Endometrial microvascular endothelial cells (primary cell): ENCODE results near the gene KRT77. TPM values are rescaled to one million over a fixed set of nuclear protein-coding genes. Genes with fewer than 3 reads are reported as not detected.

ENCODE experiments used
- in situ Hi-C: cut with HindIII; loops from 2 replicates; pipeline ENCODE4 v1.10.0; 2017; ENCODE audit warnings: low sequenced_read_pairs, low pct_unique_long_range_greater_than_20kb; ENCODE audit errors: inconsistent ontology term
- total RNA-seq: library from RNA; depleted of rRNA; stranded (reverse); fragments of >200 nt; gene quantifications from one replicate; pipeline ENCODE4 v1.2.3, GENCODE V29; 2015; ENCODE audit errors: inconsistent ontology term

KRT77 gene
- total RNA-seq, 1 donor from 2014 or later: not detected

DNA sequence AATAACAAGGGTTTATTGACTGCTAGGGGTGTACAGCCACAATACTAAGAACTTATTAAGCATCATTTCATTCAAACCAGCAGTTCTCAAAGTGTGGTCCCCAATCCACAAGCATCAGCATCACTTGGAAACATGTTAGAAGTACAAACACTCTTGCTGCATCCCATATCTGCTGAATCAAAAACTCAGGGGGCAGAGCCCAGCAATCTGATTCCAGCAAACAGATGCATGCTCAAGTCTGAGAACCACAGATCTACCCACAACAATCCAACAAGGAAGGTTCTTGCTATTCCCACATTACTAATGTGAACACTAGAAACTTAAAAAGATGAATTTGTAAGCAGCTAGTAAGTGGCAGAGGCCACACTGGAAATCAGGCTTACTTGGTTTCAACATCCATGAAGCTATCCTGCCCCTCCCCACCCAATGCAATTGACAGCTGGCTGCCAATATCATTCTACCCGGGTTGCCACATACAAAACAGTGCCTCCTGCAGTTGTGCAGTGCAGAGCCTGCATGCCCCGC lies 6.2 kb downstream of the KRT77 start:
- in situ Hi-C loops: no loop called here

DNA sequence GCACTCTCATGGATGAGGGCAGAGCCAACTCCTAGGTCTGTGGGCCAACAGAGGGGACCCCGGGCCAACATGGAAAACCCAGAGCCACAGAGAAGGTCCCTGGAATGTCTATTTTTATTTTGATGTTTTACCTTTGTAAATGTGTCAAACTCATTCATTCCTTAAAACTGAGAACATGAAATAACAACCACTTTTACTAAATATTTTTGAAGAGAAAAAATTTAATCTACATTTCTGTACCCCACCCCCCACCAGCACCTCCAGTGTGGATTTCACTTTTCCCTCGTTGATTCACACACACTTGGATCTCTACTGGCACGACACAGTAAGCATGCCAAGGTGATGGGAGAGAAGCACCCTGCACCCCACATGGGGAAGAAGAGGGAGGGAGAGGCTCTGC lies 6.7 kb downstream of the KRT77 start:
- in situ Hi-C loops: no loop called here

DNA sequence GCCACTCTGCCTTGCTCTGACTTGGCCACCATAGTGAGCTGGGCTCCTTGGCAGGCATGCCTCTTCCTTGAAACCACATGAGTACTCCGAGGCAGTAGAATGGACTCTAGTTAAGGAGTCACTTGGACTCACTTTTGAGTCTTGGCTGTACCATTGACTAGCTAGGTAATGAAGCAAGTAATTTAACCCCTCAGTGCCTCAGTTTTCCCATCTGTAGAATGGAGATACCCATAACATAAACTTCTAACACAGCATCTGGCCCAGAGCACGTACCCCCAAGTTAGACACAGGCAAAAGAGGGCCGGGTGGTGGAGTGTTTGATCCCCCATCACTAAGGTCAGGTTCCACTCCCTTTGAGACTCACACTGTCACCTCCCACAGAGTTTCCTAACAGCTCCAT lies 8.3 kb downstream of the KRT77 start:
- in situ Hi-C loops: no loop called here

DNA sequence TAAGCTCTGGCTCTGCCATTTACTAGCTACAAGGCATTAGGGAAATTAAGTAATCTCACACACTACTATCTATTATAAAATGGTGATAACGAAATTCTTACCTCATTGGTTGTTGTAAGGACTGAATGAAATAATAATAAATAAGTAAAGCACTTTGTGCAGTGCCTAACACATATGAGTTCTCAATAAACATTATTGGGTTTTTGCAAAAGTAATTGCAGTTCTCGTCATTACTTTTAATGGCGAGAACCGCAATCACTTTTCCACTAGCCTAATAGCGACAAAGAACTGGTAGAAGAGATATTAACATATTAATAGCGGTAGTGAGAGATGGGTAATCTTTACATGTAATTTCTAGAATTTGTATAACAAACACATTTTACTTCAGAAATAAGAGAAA lies 9.2 kb downstream of the KRT77 start:
- in situ Hi-C loops: no loop called here

DNA sequence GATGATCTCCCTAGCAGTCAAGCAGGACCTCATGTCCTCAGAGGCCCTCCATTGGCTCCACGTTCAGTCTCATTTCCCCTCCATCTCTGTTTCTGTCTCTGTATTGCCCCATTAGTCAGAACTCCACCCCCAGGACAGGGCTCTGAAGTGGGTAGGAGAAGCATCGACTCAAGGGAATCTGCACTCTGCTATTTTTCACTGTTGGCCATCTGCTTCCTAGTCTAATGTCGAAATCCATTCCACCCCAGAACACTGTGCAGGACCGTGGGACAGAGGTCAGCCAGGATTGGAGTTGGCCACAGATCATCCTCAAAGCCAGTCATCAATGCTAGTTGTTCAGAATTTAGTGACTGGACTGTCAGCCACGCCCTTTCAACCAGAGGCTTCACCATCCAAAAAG lies 10.1 kb downstream of the KRT77 start:
- in situ Hi-C loops: no loop called here

DNA sequence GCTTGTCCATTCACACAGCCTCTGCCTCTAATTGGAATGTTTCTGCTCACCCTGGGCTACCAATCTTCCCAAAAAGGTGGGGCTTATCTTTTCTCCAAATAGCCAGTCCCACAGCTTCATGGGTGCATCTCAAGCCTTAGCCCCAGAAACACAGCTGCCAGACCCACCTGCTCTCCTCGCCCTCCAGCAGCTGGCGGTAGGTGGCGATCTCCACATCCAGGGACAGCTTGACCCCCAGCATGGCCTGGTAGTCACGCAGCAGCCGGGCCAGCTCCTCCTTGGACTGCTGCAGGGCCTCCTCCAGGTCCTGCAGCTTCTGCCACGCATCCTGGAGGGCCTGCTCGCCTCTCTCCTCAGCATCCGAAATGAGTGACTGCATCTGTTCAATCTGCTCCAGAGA lies 11.1 kb downstream of the KRT77 start:
- in situ Hi-C loops: no loop called here

DNA sequence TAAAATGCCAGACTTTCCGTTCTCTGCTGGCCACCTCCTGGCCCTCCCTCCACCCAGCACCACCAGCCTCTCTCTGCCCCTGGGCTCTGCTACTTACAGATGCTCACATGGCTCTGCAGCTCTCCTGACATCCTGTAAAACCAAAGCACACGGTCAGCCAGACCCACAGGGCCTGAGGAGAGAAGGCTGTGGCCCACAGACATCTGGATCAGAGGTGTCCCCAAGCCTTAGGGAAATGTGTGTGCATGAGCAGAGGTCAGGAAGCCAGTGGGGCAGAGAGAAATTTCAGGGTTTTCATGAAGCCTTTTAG lies 11.5 kb downstream of the KRT77 start:
- in situ Hi-C loops: no loop called here

DNA sequence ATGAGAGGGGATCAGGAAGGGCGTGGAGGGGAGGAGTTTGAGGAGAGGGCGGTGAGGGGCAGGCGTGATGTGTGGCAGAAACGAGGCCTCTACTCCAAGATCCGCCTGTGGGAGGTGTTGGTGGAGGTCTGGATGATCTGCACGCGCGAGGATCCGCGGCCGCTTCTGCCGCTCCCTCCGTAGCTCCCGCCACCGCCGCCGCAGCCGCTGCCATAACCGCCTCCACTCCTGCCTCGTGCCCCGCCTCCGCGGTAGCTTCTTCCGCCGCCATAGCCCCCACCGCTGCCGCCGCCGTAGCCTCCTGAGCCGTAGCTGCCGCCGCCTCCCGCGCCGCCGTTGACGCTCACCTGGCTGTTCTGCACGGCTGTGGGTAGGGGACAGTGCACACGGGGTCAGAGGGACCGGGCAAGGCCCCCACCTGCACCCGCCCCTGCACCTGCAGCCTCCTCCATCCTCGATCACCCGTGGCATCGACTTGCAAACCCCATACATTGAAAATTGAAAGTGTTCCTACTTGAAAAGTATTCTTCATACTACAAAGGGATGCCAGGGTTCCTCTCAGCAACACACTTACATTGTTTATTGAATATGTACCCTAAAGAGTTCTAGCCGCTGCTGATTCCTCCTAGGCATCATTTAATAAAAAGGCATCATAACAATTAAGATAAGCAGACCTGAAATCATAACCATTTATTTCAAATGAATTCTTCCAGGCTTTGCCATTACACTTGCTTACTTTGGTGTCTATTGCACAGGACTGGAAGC lies 12.1 kb downstream of the KRT77 start:
- in situ Hi-C loops: no loop called here

DNA sequence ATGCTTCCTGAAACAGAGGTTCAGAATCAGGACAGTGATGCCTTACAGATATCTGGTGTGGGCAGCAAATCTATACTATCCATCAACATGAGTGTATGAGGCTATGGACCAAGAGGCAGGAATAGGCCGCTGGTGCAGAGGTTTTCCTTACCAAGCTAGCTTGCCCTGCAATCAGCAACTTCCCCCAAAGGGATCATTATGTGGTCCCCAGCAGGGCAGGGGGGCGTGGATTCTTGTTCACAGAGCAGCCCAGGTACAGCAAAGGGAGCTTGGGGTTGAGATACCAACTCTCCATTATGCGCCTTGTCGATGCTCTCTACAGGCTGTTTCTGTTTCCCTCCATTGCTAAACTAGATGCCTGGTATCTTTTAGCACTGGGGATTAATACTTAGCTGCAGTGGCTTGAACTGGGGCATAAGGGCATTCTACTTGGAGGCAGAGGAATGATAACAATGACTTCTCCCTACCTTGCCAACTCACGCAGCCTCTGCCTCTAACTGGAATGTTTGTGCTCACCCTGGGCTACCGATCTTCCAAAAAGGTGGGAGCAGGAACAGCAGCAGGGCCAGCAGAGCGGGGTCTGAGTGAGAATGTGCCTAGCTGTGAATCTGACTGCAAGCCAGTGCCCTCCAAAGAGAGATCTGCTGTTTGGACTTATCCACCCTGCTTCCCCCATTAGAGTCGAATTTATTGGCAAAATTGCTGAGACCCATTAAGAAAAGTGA lies 12.8 kb downstream of the KRT77 start:
- in situ Hi-C loops: no loop called here

DNA sequence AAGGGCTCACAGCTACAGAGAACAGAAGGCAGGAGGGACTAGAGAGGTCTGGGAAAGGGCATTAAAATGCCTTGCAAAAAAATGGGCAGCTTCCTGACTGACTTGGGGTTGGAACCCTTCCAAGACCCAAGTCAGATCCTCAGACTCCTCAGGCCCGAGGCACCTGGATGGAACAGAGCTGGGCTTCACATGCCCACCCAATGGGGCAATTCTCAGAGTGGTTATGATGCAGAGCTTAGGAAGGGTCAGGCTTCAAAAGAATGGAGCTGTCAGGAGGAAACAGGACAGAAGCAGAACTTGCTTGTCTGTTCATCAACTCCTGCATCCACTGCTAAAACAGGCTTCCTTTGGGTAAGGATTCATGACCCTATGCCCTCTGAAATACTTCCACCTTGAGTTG lies 13.4 kb downstream of the KRT77 start:
- in situ Hi-C loops: no loop called here

DNA sequence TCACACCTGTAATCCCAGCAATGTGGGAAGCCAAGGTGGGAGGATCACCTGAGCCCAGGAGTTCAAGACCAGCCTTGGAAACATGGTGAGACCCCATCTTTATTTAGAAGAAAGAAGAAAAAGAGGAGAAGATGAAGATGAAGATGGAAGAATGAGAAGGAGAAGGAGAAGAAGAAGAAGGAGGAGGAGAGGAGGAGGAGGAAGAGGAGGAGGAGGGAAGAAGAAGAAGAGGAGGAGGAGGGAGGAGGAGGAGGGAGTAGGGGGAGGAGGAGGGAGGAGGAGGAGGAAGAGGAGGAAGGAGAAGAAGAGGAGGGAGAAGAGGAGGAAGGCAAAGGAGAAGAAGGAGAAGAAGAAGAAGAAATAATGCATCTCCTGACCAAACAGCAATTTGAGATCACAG lies 14.1 kb downstream of the KRT77 start:
- in situ Hi-C loops: no loop called here

DNA sequence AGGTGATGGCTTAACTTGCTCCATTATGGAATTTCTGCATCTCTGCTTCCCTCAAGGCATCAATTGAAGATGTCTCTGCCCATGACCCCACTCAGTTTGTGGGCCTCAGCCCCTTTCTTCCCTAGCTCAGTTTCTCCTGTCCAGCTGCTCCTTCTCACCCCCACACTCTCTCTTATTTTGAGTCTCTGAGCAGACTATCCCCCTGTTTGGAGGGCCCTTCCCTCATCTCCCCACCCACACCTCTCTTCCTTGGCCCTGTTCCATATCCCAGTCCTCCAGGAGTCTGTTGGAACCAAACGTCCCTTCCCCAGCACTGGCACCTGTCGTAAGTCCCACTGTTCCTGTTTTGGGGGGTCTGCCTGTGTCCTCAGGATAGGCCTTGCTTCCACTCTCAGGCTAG lies 14.8 kb downstream of the KRT77 start:
- in situ Hi-C loops: no loop called here

DNA sequence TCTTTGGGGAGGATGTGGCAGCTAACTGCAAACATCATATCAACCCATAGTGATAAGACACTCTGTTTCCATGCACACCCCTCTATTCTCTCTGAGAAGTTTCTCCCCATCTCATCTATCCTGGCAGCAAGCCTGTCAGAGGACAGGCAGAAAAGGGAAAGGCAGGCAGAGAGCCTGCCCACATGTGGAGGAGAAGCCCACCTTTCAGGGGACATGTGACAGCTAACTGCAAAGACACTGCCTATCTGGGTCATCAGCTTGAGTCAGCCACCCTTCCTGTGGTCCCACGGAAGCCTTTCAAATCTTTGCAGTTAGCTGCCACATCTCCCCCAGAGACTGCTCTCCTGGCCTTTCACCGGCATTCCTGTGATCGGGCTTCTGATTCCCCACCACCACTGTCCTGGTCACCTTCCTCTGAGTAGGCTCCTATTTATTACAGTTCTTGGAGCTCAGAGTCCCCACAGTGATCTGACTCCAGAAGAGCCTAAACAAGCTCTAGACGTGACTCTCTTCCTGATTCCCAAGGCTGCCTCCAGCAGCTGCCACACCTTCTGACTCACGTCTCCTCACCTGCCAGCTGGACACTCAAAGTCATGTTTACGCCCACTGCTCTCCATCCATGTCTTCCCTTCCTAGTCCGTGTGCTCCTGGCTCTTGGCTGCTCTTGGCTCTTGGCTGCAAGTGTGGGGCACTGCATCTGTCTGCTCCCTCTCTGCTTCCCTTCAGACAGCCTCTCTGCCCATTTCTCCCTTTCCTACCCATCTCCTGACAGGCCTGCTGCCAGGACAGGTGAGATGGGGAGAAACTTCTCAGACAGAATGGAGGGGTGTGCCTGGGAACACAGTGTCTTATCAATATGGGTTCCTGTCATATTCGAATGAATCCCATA lies 15.6 kb downstream of the KRT77 start:
- in situ Hi-C loops: no loop called here

DNA sequence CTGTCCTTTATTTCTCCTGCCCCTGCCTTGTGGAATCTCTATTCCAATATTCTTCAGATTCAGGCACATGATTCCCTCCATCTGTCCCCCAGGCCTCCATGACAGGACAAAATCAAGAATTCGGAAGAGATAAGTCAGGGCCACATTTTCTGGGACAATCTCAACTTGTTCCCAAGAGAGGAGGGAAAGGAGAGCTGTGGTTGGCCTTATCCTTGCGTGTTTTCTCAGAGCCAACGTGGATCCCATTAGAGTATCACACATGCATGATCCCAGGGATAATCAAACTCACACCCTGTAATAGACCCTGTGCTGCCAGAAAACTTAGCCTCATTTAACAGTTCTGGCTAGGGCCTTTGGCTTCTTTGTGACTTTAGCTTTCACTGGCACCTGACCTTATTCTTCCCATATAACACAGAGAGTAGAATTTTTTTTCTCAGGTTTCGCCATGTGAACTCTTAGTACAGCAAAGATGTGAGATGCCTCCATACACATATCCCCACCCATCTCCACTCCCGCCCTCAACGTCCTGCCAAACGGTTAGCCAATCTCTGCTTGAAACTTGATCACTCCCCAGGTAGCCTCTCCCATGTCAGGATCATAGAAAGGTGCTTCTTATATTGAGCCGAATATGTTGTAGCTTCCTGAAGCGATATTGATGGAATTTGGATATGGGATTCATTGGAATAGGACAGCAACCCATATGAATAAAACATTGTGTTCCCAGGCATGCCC lies 16.4 kb downstream of the KRT77 start:
- in situ Hi-C loops: no loop called here

DNA sequence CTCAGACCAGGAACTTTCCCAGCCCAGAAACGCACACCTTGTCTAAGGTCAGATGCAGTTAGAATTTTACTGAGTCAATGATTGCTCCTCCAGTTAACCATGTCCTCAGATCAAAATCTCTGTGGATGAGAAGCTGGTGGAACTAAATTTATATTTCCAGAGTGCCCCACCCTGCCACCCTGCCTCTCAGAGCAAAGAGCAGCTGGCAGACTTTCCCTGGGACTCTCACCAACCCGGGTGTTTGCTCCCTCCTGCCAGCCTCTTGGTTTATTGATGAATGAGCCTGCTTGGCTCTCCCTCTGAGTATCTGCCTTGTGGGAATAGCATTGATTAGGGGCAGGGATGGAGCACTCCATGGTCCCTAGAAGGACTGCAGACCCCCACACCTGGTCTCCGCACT lies 17.3 kb downstream of the KRT77 start:
- in situ Hi-C loops: no loop called here

DNA sequence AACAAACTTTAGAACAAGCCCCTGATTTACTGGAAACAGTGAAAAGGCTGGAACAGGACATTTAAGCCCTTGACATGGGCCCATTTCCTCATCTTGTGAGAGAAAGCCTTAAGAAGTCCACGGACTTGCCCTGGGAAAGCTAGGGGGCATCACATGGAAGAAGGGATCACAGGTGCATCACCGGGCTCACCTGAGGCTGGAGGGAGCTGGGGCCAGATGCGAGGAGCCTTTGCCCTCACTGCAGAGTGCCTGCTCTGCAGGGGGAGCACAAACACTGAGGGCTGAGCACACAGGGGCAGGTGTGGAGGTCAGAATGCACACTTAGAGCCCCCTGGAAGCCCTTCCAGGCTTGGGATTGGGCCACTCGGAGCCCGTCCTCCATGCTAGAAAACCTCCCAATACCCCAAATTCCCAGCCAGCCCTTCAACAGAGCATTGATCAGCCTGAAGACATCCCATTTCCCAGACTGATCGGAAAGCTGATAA lies 17.9 kb downstream of the KRT77 start:
- in situ Hi-C loops: no loop called here

DNA sequence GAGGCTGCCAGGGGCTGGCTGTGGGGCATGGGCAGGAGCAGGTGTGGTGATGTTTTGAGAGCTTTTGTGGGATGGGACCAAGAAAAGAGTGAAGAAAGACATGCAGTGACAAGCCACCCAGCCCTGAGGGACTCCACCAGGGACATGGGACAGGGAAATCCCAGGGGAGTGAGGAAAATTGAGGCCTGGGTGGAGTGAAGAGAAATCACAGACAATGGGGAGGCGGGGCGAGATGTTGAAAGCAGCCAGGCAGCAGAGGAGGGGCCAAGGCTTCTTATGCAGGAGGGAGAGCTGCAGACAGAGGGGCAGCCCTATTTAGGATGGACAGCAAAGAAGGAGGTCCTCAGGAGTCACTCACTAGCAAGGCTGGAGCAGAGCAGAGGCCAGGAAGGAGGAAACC lies 18.9 kb downstream of the KRT77 start:
- in situ Hi-C loops: no loop called here

DNA sequence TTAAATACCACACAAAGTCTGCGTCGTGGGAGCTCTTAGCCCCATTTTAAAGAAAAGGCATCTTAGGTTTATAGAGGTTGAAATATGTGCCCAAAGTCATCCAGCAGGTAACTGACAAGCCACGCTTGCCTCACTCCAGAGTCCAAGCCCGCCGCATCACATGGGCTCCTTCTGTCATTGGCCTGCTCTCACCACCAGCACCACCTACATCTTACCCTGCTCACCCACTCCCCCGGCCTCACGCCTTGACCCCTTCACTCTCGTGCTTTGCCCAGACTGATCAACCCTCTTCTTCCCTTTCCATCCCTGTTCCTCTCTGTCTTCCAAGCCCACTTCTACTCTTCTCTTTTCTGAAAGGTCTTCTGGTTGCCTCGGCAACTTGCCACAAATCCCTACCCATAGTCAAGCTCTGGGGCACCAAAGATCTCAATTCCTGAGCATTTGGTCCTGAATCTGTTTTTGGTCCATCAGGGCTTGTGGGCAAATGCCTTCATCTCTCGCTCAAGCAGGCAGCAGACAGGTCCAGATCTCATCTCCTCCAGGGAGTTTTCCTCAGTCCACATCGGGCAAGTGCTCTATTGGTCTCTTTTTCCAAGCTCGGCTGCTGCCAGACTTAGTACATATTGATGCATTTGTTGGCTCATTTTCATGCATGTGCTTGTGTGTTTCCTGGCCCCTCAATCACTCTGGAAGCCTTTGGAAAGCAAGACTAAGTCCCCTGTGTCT lies 19.6 kb downstream of the KRT77 start:
- in situ Hi-C loops: no loop called here
